GM12878 (cell line): ENCODE data around the gene RIMBP2. TPM values are rescaled to one million over a fixed set of nuclear protein-coding genes. Genes with fewer than 3 reads are reported as not detected.

ENCODE experiments used
- ATAC-seq: fragments of 200-7000 bp; cut with Tn5 transposase; 3 replicates; pipeline ENCODE4 v1.9.1; 2020; ENCODE audit warnings: mild to moderate bottlenecking, moderate library complexity
- BruUV-seq: library from RNA; stranded (reverse); fragments of 400-500 nt; replicated peaks from 2 replicates; lab custom pipeline; 2021; lab: Mats Ljungman, UMichigan
- CTCF ChIA-PET: fragments of 300-600 bp; sonication (Branson Sonifier 250); formaldehyde crosslinking; extraction: SDS; loops from one replicate; lab custom pipeline; 2021; ENCODE audit warnings: inconsistent platforms; lab: Yijun Ruan, JAX
- POLR2A ChIA-PET: fragments of 350-600 bp; formaldehyde crosslinking; extraction: SDS; loops from one replicate; lab custom pipeline; 2021; ENCODE audit warnings: inconsistent platforms; lab: Charles Lee
- RAD21 ChIA-PET: fragments of 300-600 bp; sonication (Branson Sonifier 250); formaldehyde crosslinking; loops from one replicate; lab custom pipeline; 2023; ENCODE audit warnings: antibody characterized with exemption; ENCODE audit not compliant: unreplicated experiment; lab: Charles Lee
- SMC1A ChIA-PET: fragments of 300-600 bp; sonication (Branson Sonifier 250); formaldehyde crosslinking; loops from one replicate; lab custom pipeline; 2023; ENCODE audit not compliant: unreplicated experiment, uncharacterized antibody; lab: Charles Lee
- DNase-seq: peaks from one replicate; pipeline ENCODE4 v3.0.0-alpha.2; 2011; ENCODE audit warnings: low read depth, low spot score
- FAIRE-seq: peaks from 3 replicates; lab custom pipeline; 2011; peaks lifted over from hg19 to GRCh38; lab: Jason Lieb, UNC
- H2AFZ ChIP-seq: 2 replicates; pipeline ENCODE4 v1.6.0; 2011; ENCODE audit warnings: low read depth, low read length, control low read depth; ENCODE audit not compliant: control insufficient read depth
- H3K27ac ChIP-seq: 2 replicates; pipeline ENCODE4 v1.5.1; 2011; ENCODE audit warnings: control low read depth; ENCODE audit not compliant: control insufficient read depth, insufficient read depth
- H3K27me3 ChIP-seq, 2 experiments: replicated peaks in 1 of 2; 2 replicates each; pipeline versions ENCODE4 v1.6.0 to v1.6.1; 2011; ENCODE audit warnings: low read length in 1 of 2; ENCODE audit not compliant: control insufficient read depth in 2 of 2, insufficient read depth in 2 of 2
- H3K36me3 ChIP-seq, 2 experiments: 2 replicates each; pipeline ENCODE4 v1.5.1; 2011; ENCODE audit warnings: low read length in 1 of 2; ENCODE audit not compliant: control insufficient read depth in 2 of 2, insufficient read depth in 2 of 2
- H3K4me1 ChIP-seq: 2 replicates; pipeline ENCODE4 v1.6.1; 2011; ENCODE audit warnings: mild to moderate bottlenecking, low read length, moderate library complexity, mixed read lengths; ENCODE audit not compliant: control insufficient read depth, insufficient read depth
- H3K4me2 ChIP-seq: 2 replicates; pipeline ENCODE4 v1.6.0; 2011; ENCODE audit warnings: control low read depth; ENCODE audit not compliant: control insufficient read depth, insufficient read depth
- H3K4me3 ChIP-seq: fragments of 200-600 bp; sonication (generic); 2 replicates; pipeline ENCODE4 v1.5.1; 2016
- H3K79me2 ChIP-seq: 2 replicates; pipeline ENCODE4 v1.6.0; 2011; ENCODE audit warnings: low read length; ENCODE audit not compliant: control insufficient read depth, insufficient read depth
- H3K9ac ChIP-seq: 2 replicates; pipeline ENCODE4 v1.8.0; 2011; ENCODE audit warnings: low read length, control low read depth, mixed read lengths; ENCODE audit not compliant: control insufficient read depth, insufficient read depth
- H3K9me3 ChIP-seq: replicated peaks from 3 replicates; pipeline ENCODE4 v1.5.1; 2011; ENCODE audit warnings: mild to moderate bottlenecking, low read length; ENCODE audit not compliant: control insufficient read depth, insufficient read depth
- H4K20me1 ChIP-seq: 2 replicates; pipeline ENCODE4 v1.6.0; 2011; ENCODE audit not compliant: control insufficient read depth, insufficient read depth
- ASH2L ChIP-seq: fragments of 300-600, 200-600 bp; sonication (generic); IDR thresholded peaks from 2 replicates; pipeline ENCODE4 v1.6.1; 2017; ENCODE audit warnings: low read depth, mild to moderate bottlenecking, borderline replicate concordance
- CHD2 ChIP-seq: IDR thresholded peaks from 2 replicates; pipeline ENCODE4 v1.6.1; 2011; ENCODE audit warnings: low read depth, low read length, improper control_type of control experiment, borderline replicate concordance
- CREB1 ChIP-seq: IDR thresholded peaks from 2 replicates; pipeline ENCODE4 v1.6.1; 2012; ENCODE audit warnings: low read depth, mild to moderate bottlenecking, inconsistent platforms
- E2F4 ChIP-seq: IDR thresholded peaks from 2 replicates; pipeline ENCODE4 v1.6.1; 2012; ENCODE audit warnings: low read depth, low read length, improper control_type of control experiment
- EED ChIP-seq: sonication (generic); IDR thresholded peaks from 2 replicates; pipeline ENCODE4 v1.6.1; 2016; ENCODE audit warnings: antibody characterized with exemption, low read depth
- POLR2AphosphoS2 ChIP-seq: IDR thresholded peaks from 2 replicates; pipeline ENCODE4 v1.6.1; 2011; ENCODE audit warnings: low read depth, mild to moderate bottlenecking, low read length, improper control_type of control experiment, moderate library complexity
- RBBP5 ChIP-seq: fragments of 200-600 bp; sonication (generic); conservative IDR thresholded peaks from 2 replicates; pipeline ENCODE4 v1.6.1; 2016
- RCOR1 ChIP-seq: conservative IDR thresholded peaks from 2 replicates; pipeline ENCODE4 v1.6.1; 2012; ENCODE audit warnings: low read depth, low read length, improper control_type of control experiment
- SIN3A ChIP-seq: IDR thresholded peaks from 2 replicates; pipeline ENCODE4 v1.6.1; 2012; ENCODE audit warnings: low read depth, low read length, improper control_type of control experiment
- SIX5 ChIP-seq: IDR thresholded peaks from 2 replicates; pipeline ENCODE4 v1.6.1; 2011; ENCODE audit warnings: mild to moderate bottlenecking, low read depth, low read length, moderate library complexity; ENCODE audit not compliant: severe bottlenecking
- SMARCA5 ChIP-seq: fragments of 450-650 bp; IDR thresholded peaks from 2 replicates; pipeline ENCODE4 v1.6.1; 2017; ENCODE audit warnings: mild to moderate bottlenecking
- SRF ChIP-seq, 2 experiments: IDR thresholded peaks; 2 replicates each; pipeline ENCODE4 v1.6.1; 2011; ENCODE audit warnings: low read depth in 2 of 2, low read length in 2 of 2, mild to moderate bottlenecking in 1 of 2, moderate library complexity in 1 of 2
- YY1 ChIP-seq: IDR thresholded peaks from 2 replicates; pipeline ENCODE4 v1.6.1; 2011; ENCODE audit warnings: low read depth, mild to moderate bottlenecking, low read length
- WGBS: methylation state at CpG from one replicate; pipeline ENCODE4 v1.1.6; 2016; ENCODE audit warnings: low lambda C conversion rate; ENCODE audit not compliant: insufficient replicate concordance, insufficient coverage; ENCODE audit errors: missing lambda C conversion rate; 5-methylcytosine and 5-hydroxymethylcytosine counted together
- in situ Hi-C: fragments of 300-500 bp; cut with MboI; formaldehyde crosslinking; loops from 9 replicates; pipeline ENCODE4 v1.14.3; 2018; ENCODE audit warnings: mixed read lengths
- intact Hi-C: fragments of 100-400 bp; cut with micrococcal nuclease; formaldehyde crosslinking; loops from one replicate; pipeline ENCODE4 v1.14.2; 2022; ENCODE audit not compliant: unreplicated experiment
- polyA plus RNA-seq, 11 experiments: library from polyadenylated mRNA; depleted of rRNA in 4 of 11; unstranded in 6 of 11; stranded (reverse) in 5 of 11; fragments of >200 nt; fragmentation: Nextera tagmentation in 4 of 11; fragmentation: Illumina TruSeq in 1 of 11; extraction: Ambion mirVana in 4 of 11; extraction: Trizol in 1 of 11; gene quantifications; 1 replicate in 1 of 11; 2 replicates in 10 of 11; pipeline versions ENCODE4 v1.2.1 to v1.2.3, GENCODE V29; 2011 to 2016; ENCODE audit warnings: inconsistent platforms in 2 of 11, missing spikeins in 2 of 11, low read depth in 1 of 11
- total RNA-seq, 4 experiments: library from RNA; depleted of rRNA in 3 of 4; stranded (reverse); fragments of >200 nt in 3 of 4; fragmentation: Illumina TruSeq in 1 of 4; extraction: Trizol in 1 of 4; gene quantifications; 2 replicates each; pipeline versions ENCODE4 v1.2.1 to v1.2.3, GENCODE V29; 2013 to 2021

RIMBP2 gene
- total and polyA plus RNA-seq, 10 of the 15 experiments (the other 5 are each of a cell fraction or from before 2014, with no cell fraction given), result 0.04 to 2.9 (median 0.07) TPM; not detected in 1

- ChIA-PET RAD21 (no interaction called here), SMC1A (no interaction called here)
- H3K27ac ChIP-seq, result no peak overlapping the region
- ATAC-seq, result no peak
- H4K20me1 ChIP-seq, result no peaks in the 10 kb centered on the region
- H2AFZ ChIP-seq, result no peak overlapping the region
- H3K27me3 ChIP-seq, result no peaks in the 10 kb centered on the region
- 40% methylated on average over 13 of the region's 13 CpGs for WGBS
- in situ Hi-C loops, result no loop called here
- no peaks in the 10 kb centered on the region for H3K36me3 ChIP-seq
- BruUV-seq, result no TSS peak
- H3K4me2 ChIP-seq, result no peak overlapping the region
- TF ChIP-seq YY1, result no peak
- no peak for TF ChIP-seq SMARCA5
- TF ChIP-seq EED, result no peak
- TF ChIP-seq RBBP5, result no peak
- TF ChIP-seq CHD2, result no peak
- TF ChIP-seq ASH2L, result no peak
- no peak for TF ChIP-seq SIX5
- no peak for TF ChIP-seq CREB1
- TF ChIP-seq E2F4, result no peak
- no peak for TF ChIP-seq SIN3A
- no peak for TF ChIP-seq POLR2AphosphoS2
- no peak for TF ChIP-seq RCOR1
- TF ChIP-seq SRF (IDR thresholded peaks at IDR 0.05; ENCODE audit: low read depth in 2 of 2, low read length in 2 of 2), result no peak
- TF ChIP-seq, all 136 proteins: peak for 0
- DNase-seq (no peak), FAIRE-seq (no peak)
- Histone ChIP-seq H3K9ac (no peak overlapping the region), H3K9me3 (peaks cover 2% of the 10 kb centered on the region; the same call in 2 of the 3 replicates), H3K4me3 (no peak overlapping the region), H3K79me2 (no peaks in the 10 kb centered on the region; the same call in 1 of the 2 replicates), H3K4me1 (no peaks in the 10 kb centered on the region)
- POLR2A ChIA-PET, result no interaction called here
- intact Hi-C loops, result no loop called here
- CTCF ChIA-PET, result interaction anchor here (0.6 kb wide), 1 partner anchor 130 kb away, joined by 3 read pairs; no protein-coding TSS in a partner anchor
Measured at GRCh38 chr12:130621696-130622298, 94.3 kb downstream of the RIMBP2 start.
